Bronchial epithelial cell (primary cell): Measurements from ENCODE around the gene AMPD3. TPM values are rescaled to one million over a fixed set of nuclear protein-coding genes. Genes with fewer than 3 reads are reported as not detected.
A peak's percentile ranks its signal among the peaks of the same experiment; 100 is the strongest.

Experiments used
- DNase-seq: peaks from one replicate; pipeline ENCODE4 v3.0.0-alpha.2; 2010; ENCODE audit warnings: low read depth
- FAIRE-seq: peaks from 2 replicates; lab custom pipeline; 2011; peaks lifted over from hg19 to GRCh38; lab: Jason Lieb, UNC
- H3K27me3 ChIP-seq: 2 replicates; pipeline ENCODE4 v1.5.1; 2011; ENCODE audit warnings: low read length; ENCODE audit not compliant: control insufficient read depth, insufficient read depth
- H3K36me3 ChIP-seq: 2 replicates; pipeline ENCODE4 v1.5.1; 2011; ENCODE audit warnings: low read length; ENCODE audit not compliant: control insufficient read depth, insufficient read depth
- H3K4me3 ChIP-seq: 2 replicates; pipeline ENCODE4 v1.5.1; 2011; ENCODE audit warnings: mild to moderate bottlenecking, low read depth, low read length, control low read depth
- total RNA-seq: library from RNA; depleted of rRNA; stranded (reverse); fragments of >200 nt; gene quantifications from 2 replicates; pipeline ENCODE4 v1.2.1, GENCODE V29; 2014
- TF ChIP-seq, protein P1 (sequence below): IDR thresholded peaks from 2 replicates; pipeline ENCODE4 v1.5.1; 2011; ENCODE audit warnings: mild to moderate bottlenecking, moderate library complexity, low read length, control low read depth, inconsistent platforms; ENCODE audit not compliant: insufficient read depth, severe bottlenecking

The AMPD3 gene
- total RNA-seq, result 5.3 and 11.0 TPM in 2 replicates

DNA sequence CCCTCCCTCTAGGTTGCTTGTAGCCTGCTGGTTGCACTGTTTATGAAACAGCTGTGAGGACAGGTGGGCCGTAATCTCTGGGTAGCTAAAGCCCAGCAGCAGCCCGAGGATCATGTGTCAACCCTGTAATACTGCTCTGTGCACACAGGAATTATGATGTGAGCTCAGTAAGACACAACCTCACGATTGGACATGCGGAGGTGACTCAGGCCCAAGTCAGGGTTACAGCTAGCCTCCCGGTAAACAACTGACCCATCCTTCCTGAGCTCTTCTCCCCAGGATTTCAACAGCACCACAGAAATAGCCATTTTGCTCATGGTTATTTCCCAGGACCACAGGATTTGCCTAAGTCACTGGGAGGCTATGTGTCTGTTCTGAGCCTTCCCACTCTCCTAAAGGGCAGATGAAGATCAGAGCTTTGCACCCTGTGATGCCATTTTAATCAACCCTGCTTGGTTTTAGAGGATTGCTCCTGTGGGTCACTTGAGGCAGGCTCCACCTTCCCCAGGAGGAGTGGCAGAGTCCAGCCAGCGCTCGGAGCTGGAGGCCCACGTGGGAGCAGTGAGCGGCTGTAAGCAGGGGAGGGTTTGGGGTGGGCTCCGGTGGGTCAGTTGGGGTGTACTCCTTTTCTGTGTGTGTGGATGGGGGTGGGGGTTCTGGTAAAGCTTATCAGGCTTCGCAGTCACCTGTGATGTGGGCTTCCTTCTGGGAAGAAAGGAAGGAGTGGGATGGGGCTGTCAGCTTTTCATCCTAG lies at the start of gene AMPD3:
TSS of gene AMPD3 (plus strand) at position 387 of the 754 bp plus-strand sequence. CDS start 6,256 bp downstream, outside the sequence.
- Histone ChIP-seq H3K27me3 (no peaks in the 10 kb centered on the region), H3K36me3 (peaks cover 1% of the 10 kb centered on the region), H3K4me3 (peak within 1 kb of the TSS; percentile 30)
- FAIRE-seq, result peak; percentile 7
- peak; percentile 98 for DNase-seq
- TF ChIP-seq, protein P1, sequence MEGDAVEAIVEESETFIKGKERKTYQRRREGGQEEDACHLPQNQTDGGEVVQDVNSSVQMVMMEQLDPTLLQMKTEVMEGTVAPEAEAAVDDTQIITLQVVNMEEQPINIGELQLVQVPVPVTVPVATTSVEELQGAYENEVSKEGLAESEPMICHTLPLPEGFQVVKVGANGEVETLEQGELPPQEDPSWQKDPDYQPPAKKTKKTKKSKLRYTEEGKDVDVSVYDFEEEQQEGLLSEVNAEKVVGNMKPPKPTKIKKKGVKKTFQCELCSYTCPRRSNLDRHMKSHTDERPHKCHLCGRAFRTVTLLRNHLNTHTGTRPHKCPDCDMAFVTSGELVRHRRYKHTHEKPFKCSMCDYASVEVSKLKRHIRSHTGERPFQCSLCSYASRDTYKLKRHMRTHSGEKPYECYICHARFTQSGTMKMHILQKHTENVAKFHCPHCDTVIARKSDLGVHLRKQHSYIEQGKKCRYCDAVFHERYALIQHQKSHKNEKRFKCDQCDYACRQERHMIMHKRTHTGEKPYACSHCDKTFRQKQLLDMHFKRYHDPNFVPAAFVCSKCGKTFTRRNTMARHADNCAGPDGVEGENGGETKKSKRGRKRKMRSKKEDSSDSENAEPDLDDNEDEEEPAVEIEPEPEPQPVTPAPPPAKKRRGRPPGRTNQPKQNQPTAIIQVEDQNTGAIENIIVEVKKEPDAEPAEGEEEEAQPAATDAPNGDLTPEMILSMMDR, result no peak

DNA sequence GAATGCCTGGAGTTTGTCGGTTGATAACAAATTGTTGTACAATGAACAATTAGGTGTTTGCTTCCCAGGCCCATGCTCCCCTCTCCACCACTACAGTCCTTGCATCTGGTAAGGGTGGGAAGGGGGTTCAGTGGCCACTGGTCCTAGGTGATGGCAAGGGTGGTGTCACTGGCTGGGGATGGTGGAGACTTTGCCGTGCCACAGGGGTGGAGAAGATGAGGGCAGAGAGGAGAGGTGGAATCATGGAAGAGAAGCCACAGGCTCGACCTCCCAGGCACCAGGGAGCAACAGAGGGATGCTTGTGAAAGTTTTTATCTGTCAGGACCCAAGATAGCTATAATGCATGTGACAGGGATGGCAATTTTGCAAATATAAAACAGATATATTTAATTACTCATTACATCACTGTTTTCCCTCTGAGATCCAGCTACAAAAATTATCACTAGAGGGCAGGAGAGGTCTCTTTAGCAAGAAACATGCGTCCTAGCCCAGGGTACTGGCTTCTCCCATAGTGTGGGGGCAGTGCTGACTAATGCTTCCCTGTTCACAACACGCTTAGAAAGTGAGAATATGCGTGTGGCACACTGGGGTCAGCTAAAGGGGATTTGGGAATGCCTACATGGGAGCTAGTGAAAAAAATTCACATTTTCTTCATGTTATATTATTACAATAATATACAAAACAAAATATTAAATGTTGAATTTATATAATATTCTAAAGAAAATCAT lies 49.0 kb upstream of the AMPD3 start:
- FAIRE-seq, result no peak

DNA sequence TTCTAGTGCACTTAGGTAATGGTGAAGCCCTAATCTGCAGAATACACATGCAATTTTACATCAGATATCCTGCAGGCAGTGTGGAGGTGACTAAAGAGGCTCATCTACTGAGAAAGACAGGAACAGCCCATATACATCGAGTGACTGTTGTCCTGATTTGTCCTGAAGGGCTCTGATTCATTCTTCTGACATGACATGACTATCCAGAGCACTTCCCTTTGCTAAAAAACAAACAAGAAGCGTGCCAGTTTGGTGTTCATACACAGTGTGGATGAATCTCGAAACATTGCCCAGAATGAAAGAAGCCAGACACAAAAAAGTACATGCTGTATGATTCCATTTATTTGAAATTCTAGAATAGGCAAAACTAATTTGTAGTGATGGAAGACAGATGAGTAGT lies 48.0 kb upstream of the AMPD3 start:
- H3K27me3 ChIP-seq, result no peaks in the 10 kb centered on the region
- no peak overlapping the region for H3K4me3 ChIP-seq
- TF ChIP-seq, protein P1, result no peak
- no peaks in the 10 kb centered on the region for H3K36me3 ChIP-seq
- DNase-seq (peak; percentile 96), FAIRE-seq (peak; percentile 98)

More for the DNA sequence above, 49.0 kb upstream of the AMPD3 start:
- Histone ChIP-seq H3K27me3 (no peaks in the 10 kb centered on the region), H3K36me3 (no peaks in the 10 kb centered on the region), H3K4me3 (no peak overlapping the region)
- peak; percentile 89 for DNase-seq
- TF ChIP-seq, protein P1, result peak; percentile 54

DNA sequence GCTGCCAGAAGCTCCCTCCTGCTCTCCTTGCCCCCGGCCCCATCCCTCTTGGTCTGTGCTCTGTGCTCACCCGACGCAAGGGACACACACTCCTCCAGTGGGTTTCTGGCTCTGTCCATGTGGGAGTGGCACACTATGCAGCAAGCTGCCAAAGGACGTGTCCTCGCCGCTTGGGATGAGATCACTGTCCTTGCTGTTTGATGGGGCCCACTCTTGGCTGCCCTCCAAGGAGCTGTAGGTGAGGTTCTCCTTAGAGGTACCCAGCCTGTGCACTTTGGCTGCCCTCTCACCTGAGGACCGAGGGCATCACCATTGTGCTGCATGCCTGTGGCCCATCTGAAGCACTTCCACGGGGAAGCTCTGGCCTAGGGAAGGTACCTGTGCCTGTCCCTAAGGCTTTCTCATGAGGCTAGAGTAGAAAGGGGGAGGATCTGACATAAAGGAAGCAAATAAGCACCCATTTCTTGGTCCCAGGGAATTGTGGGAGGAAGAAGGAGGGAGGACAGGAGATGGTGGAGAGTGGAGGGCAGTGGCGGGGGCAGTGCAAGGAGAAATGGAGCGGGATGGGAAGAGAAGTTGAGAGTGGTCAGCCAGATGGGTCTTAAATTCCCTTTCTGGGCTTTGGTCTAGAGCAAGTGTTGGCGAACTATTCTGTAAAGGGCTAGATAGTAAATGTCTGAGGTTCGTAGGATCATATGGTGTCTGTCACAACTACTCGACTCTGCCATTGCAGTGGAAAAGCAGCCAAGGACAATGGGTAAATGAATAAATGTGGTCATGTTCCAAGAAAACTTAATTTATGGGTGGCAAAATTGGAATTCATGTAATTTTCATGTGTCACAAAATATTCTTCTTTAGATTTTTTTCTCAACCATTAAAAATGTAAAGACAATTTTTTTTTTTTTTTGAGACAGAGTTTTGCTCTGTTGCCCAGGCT lies 47.0 kb upstream of the AMPD3 start:
- Histone ChIP-seq H3K4me3 (no peak overlapping the region), H3K36me3 (no peaks in the 10 kb centered on the region), H3K27me3 (no peaks in the 10 kb centered on the region)
- no peak for FAIRE-seq
- TF ChIP-seq, protein P1, result no peak
- DNase-seq, result no peak

DNA sequence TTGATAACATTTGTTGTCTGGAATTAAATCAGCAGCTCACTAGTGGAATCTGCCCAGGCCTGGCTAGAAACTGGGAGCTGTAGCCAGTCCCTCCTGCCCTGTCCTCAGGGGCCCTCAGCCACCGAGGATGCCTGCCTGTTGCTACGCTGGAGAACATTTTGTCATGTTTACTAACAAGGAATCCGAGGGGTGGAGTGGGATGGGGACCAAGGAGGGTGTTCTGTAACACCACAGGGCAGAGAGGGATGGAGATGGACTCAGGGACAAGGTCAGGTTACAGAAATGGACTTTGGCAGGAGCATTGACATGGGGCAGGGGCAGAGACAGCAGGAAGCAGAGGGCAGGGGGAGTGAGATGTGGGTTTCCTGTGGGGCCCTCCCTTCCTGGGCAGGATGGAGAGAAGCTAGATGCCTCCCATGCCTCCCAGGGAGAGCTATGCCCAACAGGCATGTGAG lies 45.8 kb upstream of the AMPD3 start:
- Histone ChIP-seq H3K36me3 (no peaks in the 10 kb centered on the region), H3K4me3 (no peak overlapping the region), H3K27me3 (no peaks in the 10 kb centered on the region)
- no peak for DNase-seq
- FAIRE-seq, result no peak
- TF ChIP-seq, protein P1, result no peak
